Gastroesophageal sphincter (tissue), 4 donors: ENCODE data around the gene PTF1A. TPM values are rescaled to one million over a fixed set of nuclear protein-coding genes. Genes with fewer than 3 reads are reported as not detected.

Source experiments
- ATAC-seq: fragments of 150-250 bp; one replicate; pipeline ENCODE4 v1.9.1; 2016; ENCODE audit warnings: mild to moderate bottlenecking, moderate library complexity
- H3K27ac ChIP-seq, 4 donors: fragments of 200-600 bp; sonication (generic) in 3 of 4; 1 replicate in 3 of 4; 2 replicates in 1 of 4; pipeline ENCODE4 v1.5.1; 2016 to 2019
- H3K27me3 ChIP-seq: fragments of 200-600 bp; sonication (generic); one replicate; pipeline ENCODE4 v1.5.1; 2019
- H3K36me3 ChIP-seq, 2 donors: fragments of 200-600 bp; sonication (generic); one replicate each; pipeline ENCODE4 v1.5.1; 2019; ENCODE audit warnings: control low read depth in 1 of 2
- H3K4me1 ChIP-seq, 3 donors: fragments of 200-600 bp; sonication (generic); 1 replicate in 2 of 3; 2 replicates in 1 of 3; pipeline ENCODE4 v1.5.1; 2016 to 2019; ENCODE audit warnings: control low read depth in 2 of 3
- H3K4me3 ChIP-seq, 2 donors: fragments of 200-600 bp; sonication (generic); one replicate each; pipeline ENCODE4 v1.5.1; 2019; ENCODE audit warnings: mild to moderate bottlenecking in 1 of 2, moderate library complexity in 1 of 2
- H3K9me3 ChIP-seq, 3 donors: fragments of 200-600 bp; sonication (generic); one replicate each; pipeline ENCODE4 v1.5.1; 2017 to 2019; ENCODE audit warnings: control low read depth in 2 of 3
- EP300 ChIP-seq: sonication (generic); formaldehyde crosslinking; IDR thresholded peaks from one replicate; pipeline ENCODE4 v1.6.1; 2017; ENCODE audit warnings: antibody characterized with exemption, mild to moderate bottlenecking
- POLR2A ChIP-seq, 2 donors: fragments of 450-650 bp; IDR thresholded peaks; one replicate each; pipeline ENCODE4 v1.6.1; 2017; ENCODE audit warnings: antibody characterized with exemption in 2 of 2, mild to moderate bottlenecking in 2 of 2, moderate library complexity in 1 of 2
- POLR2AphosphoS5 ChIP-seq: sonication (generic); formaldehyde crosslinking; IDR thresholded peaks from one replicate; pipeline ENCODE4 v1.6.1; 2017; ENCODE audit warnings: antibody characterized with exemption
- WGBS, 2 donors: methylation state at CpG; one replicate each; pipeline ENCODE4 v1.1.5; 2018; ENCODE audit warnings: low coverage in 1 of 2; 5-methylcytosine and 5-hydroxymethylcytosine counted together
- total RNA-seq, 4 donors: library from RNA; depleted of rRNA; stranded (reverse); fragments of >200 nt; gene quantifications; one replicate each; pipeline ENCODE4 v1.1.0, GENCODE V29; 2016
- TF ChIP-seq, protein P1 (sequence below), 4 experiments: fragments of 200-600 bp in 2 of 4; fragments of 450-650 bp in 2 of 4; sonication (generic) in 1 of 4; IDR thresholded peaks; one replicate each; pipeline ENCODE4 v1.5.1; 2017 to 2019; ENCODE audit warnings: antibody characterized with exemption in 4 of 4, mild to moderate bottlenecking in 2 of 4, moderate library complexity in 2 of 4

Gene PTF1A
- total RNA-seq, 4 donors from 2014 or later: not detected

GRCh38 chr10:23202779-23203178, 10.7 kb downstream of the PTF1A start:
- 4 to 5% methylated on average over 2 to 3 of the region's 3 CpGs for WGBS, 2 donors
- H3K27me3 ChIP-seq: peaks cover 74% of the 10 kb centered on the region
- H3K27ac ChIP-seq: no peak overlapping the region
- H3K4me1 ChIP-seq: no peaks in the 10 kb centered on the region
- H3K36me3 ChIP-seq: no peaks in the 10 kb centered on the region
- TF ChIP-seq, protein P1, sequence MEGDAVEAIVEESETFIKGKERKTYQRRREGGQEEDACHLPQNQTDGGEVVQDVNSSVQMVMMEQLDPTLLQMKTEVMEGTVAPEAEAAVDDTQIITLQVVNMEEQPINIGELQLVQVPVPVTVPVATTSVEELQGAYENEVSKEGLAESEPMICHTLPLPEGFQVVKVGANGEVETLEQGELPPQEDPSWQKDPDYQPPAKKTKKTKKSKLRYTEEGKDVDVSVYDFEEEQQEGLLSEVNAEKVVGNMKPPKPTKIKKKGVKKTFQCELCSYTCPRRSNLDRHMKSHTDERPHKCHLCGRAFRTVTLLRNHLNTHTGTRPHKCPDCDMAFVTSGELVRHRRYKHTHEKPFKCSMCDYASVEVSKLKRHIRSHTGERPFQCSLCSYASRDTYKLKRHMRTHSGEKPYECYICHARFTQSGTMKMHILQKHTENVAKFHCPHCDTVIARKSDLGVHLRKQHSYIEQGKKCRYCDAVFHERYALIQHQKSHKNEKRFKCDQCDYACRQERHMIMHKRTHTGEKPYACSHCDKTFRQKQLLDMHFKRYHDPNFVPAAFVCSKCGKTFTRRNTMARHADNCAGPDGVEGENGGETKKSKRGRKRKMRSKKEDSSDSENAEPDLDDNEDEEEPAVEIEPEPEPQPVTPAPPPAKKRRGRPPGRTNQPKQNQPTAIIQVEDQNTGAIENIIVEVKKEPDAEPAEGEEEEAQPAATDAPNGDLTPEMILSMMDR (IDR thresholded peaks at IDR 0.05): no peak
- ATAC-seq: no peak
- no peak overlapping the region for H3K4me3 ChIP-seq
- no peaks in the 10 kb centered on the region for H3K9me3 ChIP-seq

- no peak for ATAC-seq
- Histone ChIP-seq H3K9me3 (no peaks in the 10 kb centered on the region), H3K4me1 (no peaks in the 10 kb centered on the region), H3K27me3 (peaks cover 67% of the 10 kb centered on the region), H3K27ac (no peak overlapping the region), H3K36me3 (no peaks in the 10 kb centered on the region), H3K4me3 (no peak overlapping the region)
- TF ChIP-seq POLR2AphosphoS5: no peak
- no peak for TF ChIP-seq POLR2A (IDR thresholded peaks at IDR 0.05)
- TF ChIP-seq, protein P1 (IDR thresholded peaks at IDR 0.05): no peak
- TF ChIP-seq EP300: no peak
- 11 to 17% methylated on average over 15 to 29 of the region's 29 CpGs for WGBS, 2 donors
Observed at GRCh38 chr10:23203369-23204325, 11.5 kb downstream of the PTF1A start.

GRCh38 chr10:23204773-23205172, 12.7 kb downstream of the PTF1A start:
- Histone ChIP-seq H3K4me1 (no peaks in the 10 kb centered on the region), H3K9me3 (no peaks in the 10 kb centered on the region), H3K27ac (no peak overlapping the region), H3K4me3 (no peak overlapping the region), H3K36me3 (no peaks in the 10 kb centered on the region), H3K27me3 (peaks cover 64% of the 10 kb centered on the region)
- no peak for TF ChIP-seq POLR2AphosphoS5
- TF ChIP-seq, protein P1 (IDR thresholded peaks at IDR 0.05): no peak
- TF ChIP-seq EP300: no peak
- TF ChIP-seq POLR2A (IDR thresholded peaks at IDR 0.05): no peak
- no peak for ATAC-seq
- WGBS, 2 donors: 1 to 7% methylated on average over 2 to 10 of the region's 10 CpGs

- H3K36me3 ChIP-seq: no peaks in the 10 kb centered on the region
- H3K4me1 ChIP-seq: no peaks in the 10 kb centered on the region
- WGBS, 2 donors: 27 to 41% methylated on average over 3 of the region's 3 CpGs
- no peak for ATAC-seq
- no peak overlapping the region for H3K27ac ChIP-seq
- no peaks in the 10 kb centered on the region for H3K9me3 ChIP-seq
- no peak overlapping the region for H3K4me3 ChIP-seq
- TF ChIP-seq POLR2A (IDR thresholded peaks at IDR 0.05) (no peak), EP300 (no peak), POLR2AphosphoS5 (no peak)
- TF ChIP-seq, protein P1 (IDR thresholded peaks at IDR 0.05): no peak
- H3K27me3 ChIP-seq: peaks cover 62% of the 10 kb centered on the region
Observed at GRCh38 chr10:23205972-23206642, 14.0 kb downstream of the PTF1A start.
